Right atrium auricular region (tissue), 2 donors: ENCODE data around the gene GPR137. TPM values are rescaled to one million over a fixed set of nuclear protein-coding genes. Genes with fewer than 3 reads are reported as not detected.
A peak's percentile ranks its signal among the peaks of the same experiment; 100 is the strongest.

Experiments used
- DNase-seq: peaks from one replicate; pipeline ENCODE4 v3.0.0-alpha.2; 2019; ENCODE audit warnings: low spot score
- H3K27ac ChIP-seq, 2 donors: fragments of 200-600 bp; sonication (generic); 1 replicate in 1 of 2; 2 replicates in 1 of 2; pipeline ENCODE4 v1.5.1; 2016 to 2019
- H3K27me3 ChIP-seq, 2 donors: fragments of 200-600 bp; sonication (generic); one replicate each; pipeline versions ENCODE4 v1.5.1 to v1.6.0; 2017 to 2019
- H3K36me3 ChIP-seq: fragments of 200-600 bp; sonication (generic); one replicate; pipeline ENCODE4 v1.5.1; 2016
- H3K4me1 ChIP-seq, 2 donors: fragments of 200-600 bp; sonication (generic); one replicate each; pipeline versions ENCODE4 v1.5.1 to v1.6.0; 2017 to 2019
- H3K4me3 ChIP-seq, 2 donors: fragments of 200-600 bp; sonication (generic); 1 replicate in 1 of 2; 2 replicates in 1 of 2; pipeline ENCODE4 v1.5.1; 2017 to 2019; ENCODE audit warnings: mild to moderate bottlenecking in 1 of 2, moderate library complexity in 1 of 2
- H3K9me3 ChIP-seq, 2 donors: fragments of 200-600 bp; sonication (generic); one replicate each; pipeline ENCODE4 v1.5.1; 2019
- CTCF ChIP-seq, 2 donors: fragments of 200-600 bp; sonication (generic); IDR thresholded peaks; one replicate each; pipeline ENCODE4 v1.5.1; 2019; ENCODE audit warnings: antibody characterized with exemption in 2 of 2
- total RNA-seq, 2 donors: library from RNA; depleted of rRNA; stranded (reverse); fragments of >200 nt; gene quantifications; one replicate each; pipeline ENCODE4 v1.1.0, GENCODE V29; 2016

The GPR137 gene
- total RNA-seq, 2 donors from 2014 or later, result 22.1 to 23.5 TPM

DNA sequence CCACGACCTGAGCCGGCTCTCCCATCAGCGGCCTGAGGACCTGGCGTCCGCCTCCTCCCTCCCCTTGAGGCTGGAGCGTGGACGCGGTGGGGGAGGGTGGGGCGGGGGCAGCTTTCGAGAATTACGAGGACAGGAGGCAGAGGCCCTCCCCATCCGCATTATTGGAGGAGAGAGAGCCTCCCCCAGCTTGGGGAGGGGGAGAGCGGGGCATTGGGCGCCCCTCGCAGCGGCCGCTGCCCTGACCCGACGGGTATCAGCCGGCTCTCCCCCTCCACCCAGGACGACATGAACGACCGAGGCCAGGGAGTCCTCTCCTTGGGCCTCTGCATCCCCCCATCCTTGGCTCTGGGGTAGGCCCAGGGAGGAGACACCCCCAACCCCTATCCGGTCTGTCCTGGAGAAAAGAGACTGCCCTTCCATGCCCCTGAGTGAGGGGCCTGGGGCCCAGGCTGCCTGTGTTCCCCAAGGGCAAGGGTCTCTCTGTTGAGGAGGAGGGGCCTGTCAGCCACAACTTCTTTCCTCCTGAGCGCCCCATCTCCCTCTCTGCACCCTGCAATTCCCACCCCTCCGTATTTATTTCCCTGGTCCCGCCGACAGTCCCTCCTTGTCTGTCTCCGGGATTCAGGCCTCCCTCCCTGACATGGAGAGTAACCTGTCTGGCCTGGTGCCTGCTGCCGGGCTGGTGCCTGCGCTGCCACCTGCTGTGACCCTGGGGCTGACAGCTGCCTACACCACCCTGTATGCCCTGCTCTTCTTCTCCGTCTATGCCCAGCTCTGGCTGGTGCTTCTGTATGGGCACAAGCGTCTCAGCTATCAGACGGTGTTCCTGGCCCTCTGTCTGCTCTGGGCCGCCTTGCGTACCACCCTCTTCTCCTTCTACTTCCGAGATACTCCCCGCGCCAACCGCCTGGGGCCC is 495 bp downstream of the GPR137 start:
- TF ChIP-seq CTCF (IDR thresholded peaks at IDR 0.05), result no peak
- Histone ChIP-seq H3K4me1 (peaks cover 0 to 42% of the 10 kb centered on the region in 2 donors), H3K9me3 (no peaks in the 10 kb centered on the region), H3K4me3 (peak overlapping the region; percentile 67 to 68), H3K27me3 (peaks cover 0 to 5% of the 10 kb centered on the region in 2 donors), H3K36me3 (peaks cover 6% of the 10 kb centered on the region), H3K27ac (peak overlapping the region; percentile 90 to 96)
- no peak for DNase-seq

DNA sequence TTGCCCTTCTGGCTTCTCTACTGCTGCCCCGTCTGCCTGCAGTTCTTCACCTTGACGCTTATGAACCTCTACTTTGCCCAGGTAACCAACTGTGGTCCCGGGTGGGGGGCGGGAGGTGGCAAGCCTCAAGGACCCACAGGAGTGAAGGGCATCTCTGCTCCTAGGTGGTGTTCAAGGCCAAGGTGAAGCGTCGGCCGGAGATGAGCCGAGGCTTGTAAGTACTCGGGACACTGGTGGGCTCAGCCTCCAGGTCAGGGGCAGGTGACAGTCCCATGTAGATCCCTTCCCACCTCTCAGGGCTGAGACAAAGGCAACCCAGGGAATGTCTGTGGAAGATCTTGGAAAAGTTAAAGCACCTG is 1.1 kb downstream of the GPR137 start:
- H3K4me1 ChIP-seq, result peaks cover 0 to 43% of the 10 kb centered on the region in 2 donors
- H3K4me3 ChIP-seq, result no peak overlapping the region
- H3K9me3 ChIP-seq, result no peaks in the 10 kb centered on the region
- H3K27ac ChIP-seq, result no peak overlapping the region
- peaks cover 3% of the 10 kb centered on the region for H3K36me3 ChIP-seq
- no peak for TF ChIP-seq CTCF (IDR thresholded peaks at IDR 0.05)
- H3K27me3 ChIP-seq, result peaks cover 4 to 6% of the 10 kb centered on the region in 2 donors
- DNase-seq, result no peak

DNA sequence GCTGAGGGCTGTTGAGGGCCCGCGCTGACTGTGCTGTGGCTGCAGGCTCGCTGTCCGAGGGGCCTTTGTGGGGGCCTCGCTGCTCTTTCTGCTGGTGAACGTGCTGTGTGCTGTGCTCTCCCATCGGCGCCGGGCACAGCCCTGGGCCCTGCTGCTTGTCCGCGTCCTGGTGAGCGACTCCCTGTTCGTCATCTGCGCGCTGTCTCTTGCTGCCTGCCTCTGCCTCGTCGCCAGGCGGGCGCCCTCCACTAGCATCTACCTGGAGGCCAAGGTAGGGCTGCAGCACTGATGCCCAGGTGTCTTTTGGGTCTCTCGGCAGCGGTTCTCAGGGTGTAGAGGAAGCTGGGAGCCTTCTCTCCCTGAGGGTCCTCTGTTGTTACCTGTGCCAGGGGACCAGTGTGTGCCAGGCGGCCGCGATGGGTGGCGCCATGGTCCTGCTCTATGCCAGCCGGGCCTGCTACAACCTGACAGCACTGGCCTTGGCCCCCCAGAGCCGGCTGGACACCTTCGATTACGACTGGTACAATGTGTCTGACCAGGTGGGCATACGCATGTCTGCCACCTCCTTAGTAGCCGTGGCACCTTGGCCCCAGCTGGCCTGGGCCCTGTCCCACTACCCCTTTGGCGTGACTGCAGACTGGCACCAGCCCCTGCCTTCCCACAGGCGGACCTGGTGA is 2.2 kb downstream of the GPR137 start:
- TF ChIP-seq CTCF (IDR thresholded peaks at IDR 0.05), result no peak
- Histone ChIP-seq H3K4me3 (no peak overlapping the region), H3K9me3 (no peaks in the 10 kb centered on the region), H3K36me3 (no peaks in the 10 kb centered on the region), H3K27me3 (peaks cover 10 to 15% of the 10 kb centered on the region in 2 donors), H3K4me1 (peaks cover 0 to 47% of the 10 kb centered on the region in 2 donors), H3K27ac (no peak overlapping the region)
- no peak for DNase-seq

- DNase-seq, result no peak
- no peak for TF ChIP-seq CTCF (IDR thresholded peaks at IDR 0.05)
- H3K27me3 ChIP-seq, result peaks cover 10 to 19% of the 10 kb centered on the region in 2 donors
- no peaks in the 10 kb centered on the region for H3K9me3 ChIP-seq
- H3K36me3 ChIP-seq, result no peaks in the 10 kb centered on the region
- H3K4me1 ChIP-seq, result peaks cover 0 to 42% of the 10 kb centered on the region in 2 donors
- H3K27ac ChIP-seq, result no peak overlapping the region
- no peak overlapping the region for H3K4me3 ChIP-seq
Measured at GRCh38 chr11:64288353-64288750, 2.7 kb downstream of the GPR137 start.

GRCh38 chr11:64289002-64289564 is 3.4 kb downstream of the GPR137 start:
- Histone ChIP-seq H3K4me1 (peaks cover 0 to 35% of the 10 kb centered on the region in 2 donors), H3K27ac (no peak overlapping the region), H3K36me3 (no peaks in the 10 kb centered on the region), H3K4me3 (no peak overlapping the region), H3K9me3 (no peaks in the 10 kb centered on the region), H3K27me3 (peaks cover 10 to 19% of the 10 kb centered on the region in 2 donors)
- DNase-seq, result no peak
- TF ChIP-seq CTCF (IDR thresholded peaks at IDR 0.05), result no peak
